HPDE6-E6E7 (cell line): ENCODE data around the gene RXRA.
A peak's percentile ranks its signal among the peaks of the same experiment; 100 is the strongest.

ENCODE experiments used
- DNase-seq: peaks from one replicate; pipeline ENCODE4 v3.0.0; 2011; ENCODE audit warnings: missing footprints; ENCODE audit errors: extremely low spot score

The RXRA gene

GRCh38 chr9:134367061-134367460 lies 40.8 kb downstream of the RXRA start:
- DNase-seq = no peak

DNA sequence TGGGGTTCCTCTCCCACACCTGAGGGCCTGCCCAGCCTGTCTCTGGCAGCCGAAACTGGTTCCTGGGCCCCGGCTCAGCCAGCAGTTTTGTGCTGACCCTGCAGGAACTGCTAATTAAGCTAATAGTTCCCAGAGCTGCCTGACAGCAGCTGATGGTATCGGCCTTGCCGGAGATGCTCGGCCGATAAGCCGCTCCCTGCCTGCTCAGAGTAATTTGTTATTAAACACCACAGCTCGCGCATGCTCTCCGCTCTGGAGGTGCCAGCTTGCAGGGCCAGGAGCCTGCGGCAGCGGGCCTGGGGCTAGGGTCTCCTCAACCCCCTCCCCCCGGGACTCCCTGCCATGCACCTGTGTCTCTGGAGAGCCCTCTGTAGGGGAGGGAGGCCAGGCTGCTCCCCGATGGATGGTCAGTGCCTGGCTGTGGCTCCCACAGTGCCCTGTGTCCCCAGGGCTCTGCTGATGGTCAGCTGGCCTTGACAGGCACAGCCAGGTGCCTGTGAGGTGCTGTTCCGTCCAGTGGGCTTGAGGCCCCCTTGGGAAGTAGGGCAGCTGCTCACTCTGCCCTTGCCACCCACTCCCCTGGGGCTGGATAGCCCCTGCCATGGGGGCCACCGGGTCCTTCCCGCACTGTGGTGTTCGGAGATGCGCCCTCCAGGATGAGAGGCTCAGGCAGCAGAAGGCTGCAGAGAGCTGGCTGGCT lies 41.7 kb downstream of the RXRA start:
- DNase-seq = no peak

DNA sequence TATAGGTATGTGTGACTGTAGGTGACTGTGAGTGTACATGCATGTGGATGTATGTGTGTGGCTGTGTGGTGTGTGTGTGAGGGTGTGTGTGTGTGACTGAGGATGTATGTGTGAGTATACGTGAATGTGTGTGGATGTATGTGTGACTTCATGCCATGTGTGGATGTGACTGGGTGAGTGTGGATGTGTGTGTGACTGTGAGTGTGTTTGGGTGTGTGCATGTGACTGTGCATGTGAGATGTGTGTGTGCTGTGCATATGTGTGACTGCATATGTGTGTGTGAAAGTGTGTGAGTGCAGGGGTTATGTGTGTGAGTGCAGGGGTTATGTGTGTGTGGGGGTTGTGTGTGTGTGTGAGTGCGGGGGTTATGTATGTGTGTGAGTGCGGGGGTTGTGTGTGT lies 42.3 kb downstream of the RXRA start:
- no peak for DNase-seq

DNA sequence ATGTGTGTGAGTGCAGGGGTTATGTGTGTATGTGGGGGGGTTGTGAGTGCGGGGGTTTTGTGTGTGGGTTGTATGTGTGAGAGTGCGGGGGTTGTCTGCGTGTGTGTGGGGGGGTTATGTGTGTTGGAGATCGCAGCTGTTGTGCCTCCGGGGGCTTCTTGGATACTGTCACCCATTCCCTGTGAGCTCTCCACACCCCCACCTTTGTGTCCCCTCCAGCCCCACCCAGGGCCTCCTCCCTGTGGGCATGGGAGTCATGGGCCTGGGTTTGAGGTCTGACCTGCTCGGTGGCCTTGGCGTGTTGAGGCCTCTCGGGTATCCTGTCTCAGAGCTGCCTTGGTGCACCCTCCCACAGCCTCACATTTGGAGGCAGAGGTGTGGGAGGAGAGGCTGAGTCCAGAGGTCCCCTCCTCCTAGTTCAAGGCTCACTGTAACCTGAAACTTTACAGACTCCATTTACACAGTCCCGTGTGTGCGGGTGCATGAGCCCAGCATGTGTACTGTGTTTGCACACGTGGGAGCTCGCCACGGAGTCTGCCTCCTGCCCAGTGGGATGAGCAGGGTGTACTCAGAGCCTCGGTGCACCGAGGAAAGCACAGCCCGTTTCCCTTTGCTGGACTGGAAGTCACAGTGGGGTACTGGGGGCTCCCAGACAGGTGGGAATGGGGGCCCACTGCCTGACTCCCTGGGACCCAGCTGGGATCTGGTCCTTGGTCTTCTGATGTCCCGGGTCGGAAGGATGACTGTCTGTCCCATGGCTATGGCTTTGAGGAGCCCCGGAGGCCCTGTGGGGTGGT lies 43.4 kb downstream of the RXRA start:
- no peak for DNase-seq

- no peak for DNase-seq
These were observed 43.9 kb downstream of the RXRA start for GRCh38 chr9:134370213-134370492.

DNA sequence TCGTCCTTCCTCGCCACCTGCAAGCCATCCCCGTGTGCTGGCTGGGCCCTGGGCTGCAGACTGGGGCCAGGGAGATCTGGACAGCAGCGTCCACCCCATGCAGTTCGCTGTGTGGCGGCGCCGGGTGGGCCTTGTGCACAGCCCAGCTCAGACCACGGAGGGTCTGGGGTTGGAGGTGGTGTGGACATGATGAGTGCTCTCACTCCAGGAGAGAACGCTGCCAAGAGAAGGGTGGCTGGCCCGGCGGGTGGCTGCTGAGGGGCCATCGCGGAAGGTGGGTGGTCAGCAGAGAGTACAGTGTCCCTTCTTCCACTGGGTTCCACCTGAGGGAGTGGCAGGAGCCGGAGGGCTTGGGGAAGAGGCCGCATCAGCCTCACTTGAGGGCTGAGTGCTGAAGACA lies 44.4 kb downstream of the RXRA start:
- DNase-seq = no peak

DNA sequence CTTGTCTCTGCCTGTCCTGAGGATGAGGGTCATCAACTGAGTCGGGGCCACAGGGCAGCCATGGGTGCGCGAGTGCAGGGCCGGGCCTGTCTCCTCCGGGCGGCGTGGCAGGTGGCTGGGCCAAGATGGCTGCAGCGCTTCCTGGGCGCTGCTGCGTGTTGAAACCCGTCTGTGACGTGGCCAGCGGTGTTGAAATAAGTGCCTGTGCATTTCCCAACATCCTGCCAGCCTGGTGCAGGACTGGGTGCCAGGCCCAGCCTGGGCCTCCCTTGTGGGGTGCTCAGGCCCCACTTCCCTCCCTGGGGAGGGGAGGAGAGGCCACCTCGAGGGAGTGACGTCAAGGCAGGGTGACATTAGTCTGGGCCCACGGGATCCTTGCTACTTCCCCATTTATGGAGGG lies 45.5 kb downstream of the RXRA start:
- peak; percentile 96 for DNase-seq

GRCh38 chr9:134372581-134373267 lies 46.5 kb downstream of the RXRA start:
- DNase-seq = no peak

DNA sequence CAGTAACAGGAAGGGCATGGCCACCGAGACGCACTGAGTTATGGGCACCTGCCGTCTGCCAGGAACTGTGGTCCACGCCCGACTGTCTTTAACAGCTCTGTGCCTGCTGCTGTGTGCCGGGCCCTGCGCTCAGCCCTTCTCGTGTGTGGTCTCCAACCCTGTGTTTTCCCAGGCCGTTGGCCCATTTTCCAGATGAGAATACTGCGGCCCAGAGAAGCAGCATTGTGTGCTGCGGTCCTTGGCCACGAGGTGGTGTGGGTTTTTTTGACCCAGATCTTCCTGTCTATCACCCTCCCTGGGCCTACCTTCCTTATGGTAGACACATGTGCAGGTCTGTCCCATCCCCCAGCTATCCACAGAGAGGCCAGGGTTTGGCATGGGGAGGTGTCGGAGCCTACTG lies 47.0 kb downstream of the RXRA start:
- DNase-seq = no peak

DNA sequence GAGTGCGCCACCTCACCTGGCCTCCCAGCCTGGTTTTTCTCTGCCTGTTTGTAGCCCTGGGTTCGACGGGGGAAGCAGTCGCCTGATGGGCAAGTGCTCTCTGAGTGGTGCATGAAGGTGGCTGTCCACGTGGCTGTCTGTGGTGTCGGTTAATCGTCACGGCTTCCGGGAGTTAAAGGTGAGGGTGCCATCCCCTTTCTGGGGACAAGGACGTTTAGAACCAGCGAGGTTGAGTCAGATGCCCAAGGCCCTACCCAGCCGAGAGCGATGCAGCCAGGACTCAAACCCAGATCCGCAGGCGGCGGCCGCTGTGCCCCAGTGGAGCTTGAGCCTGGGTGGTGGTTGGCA lies 47.7 kb downstream of the RXRA start:
- no peak for DNase-seq

DNA sequence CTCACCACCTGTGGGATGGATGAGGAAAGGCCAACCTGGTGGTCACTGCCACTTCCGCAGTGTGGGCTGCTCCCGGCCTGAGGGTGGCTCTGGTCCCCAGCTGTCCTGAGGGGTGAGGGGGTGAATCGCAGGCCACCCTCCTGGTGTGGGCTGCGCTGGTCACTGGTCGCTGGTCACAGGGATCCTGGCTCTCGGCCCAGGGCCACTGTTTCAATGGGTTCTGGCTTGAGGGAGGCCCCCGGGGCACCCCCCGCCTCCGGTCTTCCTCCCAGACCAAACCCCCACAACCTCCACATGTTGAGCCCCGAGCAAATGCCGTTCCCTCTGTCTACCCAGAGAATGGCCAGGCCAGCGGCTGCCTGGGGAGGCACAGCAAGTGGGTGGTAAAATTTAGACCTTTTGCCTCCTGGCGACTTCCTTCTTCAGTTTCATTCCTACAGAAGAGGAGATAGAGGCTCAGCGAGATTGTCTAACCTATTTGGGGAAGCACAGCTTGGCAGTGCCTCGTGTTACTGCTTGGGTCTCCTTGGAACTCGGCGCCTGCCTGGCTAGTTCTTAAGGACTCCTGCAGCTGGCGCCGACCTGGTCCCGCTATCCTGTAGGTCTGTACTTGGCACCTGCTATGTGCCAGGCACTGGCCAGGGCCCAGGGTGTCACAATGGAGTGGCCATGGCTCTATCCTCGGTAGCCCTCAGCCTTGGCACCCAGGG lies 48.2 kb downstream of the RXRA start:
- DNase-seq = no peak

DNA sequence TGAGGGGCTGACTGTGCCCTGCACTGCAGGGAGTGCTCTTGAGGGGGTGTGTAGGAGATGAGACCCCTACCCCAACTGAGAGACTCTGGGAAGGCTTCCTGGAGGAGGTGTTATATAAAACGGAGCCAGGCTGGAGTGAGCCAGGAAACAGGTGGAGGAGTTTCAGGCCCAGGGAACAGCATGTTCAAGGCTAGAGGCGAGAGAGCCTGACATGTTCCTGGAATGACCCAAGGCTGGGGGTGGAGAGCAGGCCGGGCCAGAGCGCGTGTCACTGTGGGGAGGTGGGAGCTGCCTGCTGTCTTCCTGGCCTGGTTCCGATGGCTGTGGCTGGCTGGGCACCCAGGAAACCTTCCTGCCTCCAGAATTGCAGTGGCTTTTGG lies 48.7 kb downstream of the RXRA start:
- DNase-seq = no peak

DNA sequence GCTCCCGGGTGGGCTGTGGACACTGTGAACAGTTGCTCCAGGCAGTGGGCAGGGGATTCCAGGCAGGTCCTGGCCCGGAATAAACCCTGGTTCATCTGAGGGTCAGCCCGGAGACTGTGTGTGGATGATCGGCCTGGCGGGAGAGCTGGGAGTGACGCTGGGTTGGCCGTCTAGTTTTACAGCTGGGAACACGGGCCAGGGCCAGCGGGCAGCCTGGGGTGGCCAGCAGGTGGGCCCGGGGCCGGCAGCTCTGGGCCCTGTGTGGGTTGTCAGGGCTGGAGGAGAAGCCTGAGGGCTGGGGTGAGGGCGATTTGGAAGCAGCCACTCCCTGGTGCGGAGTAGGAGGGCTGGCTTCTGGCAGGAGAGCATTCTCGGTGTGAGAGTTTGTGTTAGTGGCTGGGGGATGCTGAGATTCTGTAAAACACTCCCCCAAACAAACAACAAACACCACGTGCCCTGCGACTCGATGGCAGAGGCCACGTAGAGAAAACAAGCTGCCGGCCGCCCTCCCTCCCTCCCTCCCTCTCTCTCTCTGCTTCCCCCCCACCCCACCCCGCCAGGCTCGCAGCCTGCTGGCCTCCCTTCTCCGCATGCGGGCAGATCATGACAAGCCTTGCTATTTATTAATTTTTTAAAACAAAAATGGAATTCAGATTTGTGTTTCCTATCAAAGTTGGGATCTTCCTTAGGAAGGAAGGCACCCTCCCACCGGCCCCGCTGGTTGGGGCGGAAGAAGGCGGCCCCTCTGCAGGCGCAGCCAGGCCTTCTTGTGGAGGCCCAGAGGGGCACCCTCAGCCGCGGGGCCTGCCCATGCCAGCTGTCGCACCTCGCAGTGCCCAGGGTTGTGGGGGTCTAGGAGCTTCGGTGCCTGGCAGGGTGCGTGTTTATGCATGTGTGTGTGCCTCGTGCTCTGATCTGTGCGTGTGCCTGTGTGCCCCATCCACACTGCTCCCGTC lies 49.5 kb downstream of the RXRA start:
- DNase-seq = no peak

GRCh38 chr9:134376386-134377142 lies 50.3 kb downstream of the RXRA start:
- no peak for DNase-seq

DNA sequence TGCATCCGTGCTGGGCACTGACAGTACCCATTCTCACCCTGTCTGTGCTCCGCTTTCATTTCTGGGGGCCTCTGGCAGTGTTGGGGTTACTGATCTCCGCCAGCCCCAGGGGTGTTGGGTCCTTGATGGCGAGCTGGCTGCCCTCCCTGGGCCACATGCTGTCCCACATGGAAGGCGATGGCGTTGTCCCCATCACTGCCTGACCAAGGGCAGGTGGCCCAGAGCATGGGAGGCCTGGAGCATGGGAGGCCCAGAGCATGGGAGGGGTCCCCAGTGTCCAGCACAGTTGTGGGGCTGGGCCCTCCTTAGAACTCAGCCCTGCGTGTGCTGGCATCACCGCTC lies 50.9 kb downstream of the RXRA start:
- no peak for DNase-seq

DNA sequence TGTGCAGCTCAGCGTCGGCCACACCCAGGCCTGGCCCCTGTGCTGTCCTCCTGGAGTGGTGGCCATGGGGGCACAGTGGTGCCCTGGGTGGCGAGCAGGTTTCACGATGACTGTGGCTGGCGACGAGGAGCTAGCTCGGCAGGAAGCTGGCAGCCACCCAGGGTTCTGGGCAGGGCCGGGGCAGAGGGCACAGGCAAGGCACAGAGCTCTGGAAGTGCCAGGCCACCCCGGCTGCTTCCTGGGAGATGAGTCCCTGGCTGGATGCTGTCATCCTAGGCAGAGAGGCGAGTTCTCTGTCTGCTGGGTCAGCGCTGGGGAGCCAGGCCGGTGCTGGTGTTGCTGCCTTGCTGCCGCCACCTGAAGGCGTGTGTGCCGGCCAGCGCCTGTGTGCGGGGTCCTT lies 51.7 kb downstream of the RXRA start:
- no peak for DNase-seq

- DNase-seq = peak; percentile 81
These were observed 52.7 kb downstream of the RXRA start for GRCh38 chr9:134378901-134379338.

GRCh38 chr9:134379831-134380365 lies 53.6 kb downstream of the RXRA start:
- peak; percentile 94 for DNase-seq

DNA sequence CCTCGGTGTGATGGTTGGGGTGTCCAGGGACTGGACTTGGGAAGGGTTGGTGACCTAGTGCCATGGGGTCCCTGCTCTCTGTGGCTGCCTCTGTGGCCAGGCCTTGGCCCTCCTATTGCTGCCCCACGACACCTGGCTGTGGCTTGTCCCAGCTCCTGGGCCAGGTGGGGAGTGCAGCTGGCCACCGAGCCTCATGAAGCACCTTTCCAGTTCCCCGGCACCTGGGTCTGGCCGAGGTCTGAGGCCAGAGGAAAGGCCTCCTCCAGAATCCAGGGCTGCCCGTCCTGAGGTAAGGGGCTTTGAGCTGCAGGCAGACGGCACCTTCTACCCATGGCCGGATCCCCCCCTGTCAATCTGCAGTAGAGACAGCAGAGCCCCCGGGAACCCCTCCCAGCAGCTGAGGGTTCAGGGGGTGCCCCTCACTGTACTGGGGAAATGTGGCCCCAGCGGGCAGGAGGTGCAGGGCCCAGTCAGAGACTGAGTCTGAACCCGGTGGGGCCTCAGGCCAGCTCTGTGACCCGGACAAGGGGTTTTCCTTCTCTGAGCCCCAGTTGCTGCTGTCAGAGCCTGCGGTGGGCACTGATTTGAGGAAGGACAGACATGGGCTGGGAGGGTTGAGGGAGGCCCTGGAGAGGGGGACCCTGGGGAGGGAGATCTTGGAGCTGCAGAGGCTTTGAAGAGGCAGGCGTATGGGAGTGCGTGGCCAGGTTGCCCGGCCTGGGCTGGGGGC lies 54.5 kb downstream of the RXRA start:
- no peak for DNase-seq

DNA sequence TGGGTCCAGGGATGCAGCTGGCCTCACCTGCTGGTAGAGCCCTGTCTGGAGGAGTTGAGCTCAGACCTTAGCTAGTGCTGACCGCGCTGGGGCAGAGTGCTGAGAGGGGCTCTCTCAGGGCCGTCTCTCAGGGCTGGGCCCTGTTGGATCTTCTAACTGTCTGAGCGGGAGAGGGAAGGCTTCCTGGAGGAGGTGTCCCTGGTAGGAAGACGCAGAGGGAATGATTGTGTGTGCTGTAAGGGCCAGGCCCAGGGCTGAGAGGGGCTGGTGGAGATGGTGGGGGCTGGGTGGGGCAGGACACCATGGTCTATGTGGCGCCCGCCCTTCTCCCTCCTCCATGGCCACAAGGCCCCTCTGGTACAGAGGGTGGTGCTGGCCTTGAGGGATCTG lies 55.0 kb downstream of the RXRA start:
- DNase-seq = no peak
